ENCODE results near the gene BRD3. TPM values are rescaled to one million over a fixed set of nuclear protein-coding genes. Genes with fewer than 3 reads are reported as not detected.

BRD3 gene
- total and polyA plus RNA-seq, 12 donors = 8.4 to 73.1 (median 20.4) TPM

DNA sequence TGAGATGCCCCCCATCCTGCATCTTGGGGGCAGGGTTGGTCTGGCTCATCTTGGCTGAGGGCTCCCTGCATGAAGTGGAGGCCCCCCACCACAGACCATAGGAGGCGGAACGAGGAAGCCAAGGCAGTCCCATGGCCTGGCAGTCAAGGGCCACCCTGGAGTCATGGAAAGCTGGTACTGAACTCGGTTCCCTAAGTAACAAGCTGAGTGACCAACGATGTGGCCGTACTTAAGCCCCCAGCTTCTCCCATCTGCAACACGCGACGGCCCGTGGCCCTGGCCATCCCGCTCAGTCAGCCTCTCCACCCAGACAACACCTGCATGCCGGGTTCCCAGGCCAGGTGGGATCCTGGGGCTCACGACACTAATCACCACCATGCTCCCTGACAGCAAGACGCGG is 17.1 kb downstream of the BRD3 start:
- no peak overlapping the region for H3K27ac ChIP-seq
- 84 to 95% (median 89%) methylated on average over 4 to 14 of the region's 14 CpGs for WGBS, 4 donors
- H3K4me1 ChIP-seq (replicated peaks in 1 of 2) = peaks cover 16 to 26% of the 10 kb centered on the region in 2 donors
- peaks cover 0 to 71% of the 10 kb centered on the region in 2 donors for H3K36me3 ChIP-seq (replicated peaks in 1 of 2)
- DNase-seq = no peak
- H3K27me3 ChIP-seq = no peaks in the 10 kb centered on the region
- no peaks in the 10 kb centered on the region for H3K9me3 ChIP-seq (replicated peaks in 1 of 3)
- intact Hi-C loops (cut with DNase I) = loop anchor here in 1 of 2 donors (10.0 kb wide), 1 partner anchor 384 kb away; no protein-coding TSS in a partner anchor
- no peak for TF ChIP-seq POLR2A (IDR thresholded peaks at IDR 0.05)
- no peak overlapping the region for H3K4me3 ChIP-seq

- Histone ChIP-seq H3K27ac (peak overlapping the region in 3 of 5 donors; percentile 8 to 38 (median 15)), H3K4me1 (replicated peaks in 1 of 2) (peaks cover 11 to 19% of the 10 kb centered on the region in 2 donors), H3K27me3 (no peaks in the 10 kb centered on the region), H3K4me3 (no peak overlapping the region), H3K36me3 (replicated peaks in 1 of 2) (peaks cover 0 to 79% of the 10 kb centered on the region in 2 donors), H3K9me3 (replicated peaks in 1 of 3) (no peaks in the 10 kb centered on the region)
- WGBS, 4 donors = 89 to 97% (median 92%) methylated on average over 18 to 28 of the region's 28 CpGs
- no peak for DNase-seq
- TF ChIP-seq CTCF (IDR thresholded peaks at IDR 0.05) (no peak), POLR2A (IDR thresholded peaks at IDR 0.05) (no peak)
- intact Hi-C loops (cut with DNase I) = loop anchor here in 1 of 2 donors (10.0 kb wide), 1 partner anchor 385 kb away; no protein-coding TSS in a partner anchor
Observed at GRCh38 chr9:134049772-134050588, 17.8 kb downstream of the BRD3 start.

- Histone ChIP-seq H3K4me1 (replicated peaks in 1 of 2) (peaks cover 11 to 13% of the 10 kb centered on the region in 2 donors), H3K4me3 (no peak overlapping the region), H3K27ac (peak overlapping the region in 3 of 5 donors; percentile 15 to 38 (median 23)), H3K36me3 (replicated peaks in 1 of 2) (peaks cover 0 to 86% of the 10 kb centered on the region in 2 donors), H3K9me3 (replicated peaks in 1 of 3) (no peaks in the 10 kb centered on the region), H3K27me3 (no peaks in the 10 kb centered on the region)
- intact Hi-C loops (cut with DNase I) = no loop called here
- TF ChIP-seq POLR2A (IDR thresholded peaks at IDR 0.05) (peak in 1 of 2 donors; percentile 16), CTCF (IDR thresholded peaks at IDR 0.05) (no peak)
- DNase-seq = peak; percentile 58 to 84 (median 80)
- WGBS, 4 donors = 50 to 78% (median 60%) methylated on average over 7 to 20 of the region's 20 CpGs
Observed at GRCh38 chr9:134049236-134049635, 18.6 kb downstream of the BRD3 start.

DNA sequence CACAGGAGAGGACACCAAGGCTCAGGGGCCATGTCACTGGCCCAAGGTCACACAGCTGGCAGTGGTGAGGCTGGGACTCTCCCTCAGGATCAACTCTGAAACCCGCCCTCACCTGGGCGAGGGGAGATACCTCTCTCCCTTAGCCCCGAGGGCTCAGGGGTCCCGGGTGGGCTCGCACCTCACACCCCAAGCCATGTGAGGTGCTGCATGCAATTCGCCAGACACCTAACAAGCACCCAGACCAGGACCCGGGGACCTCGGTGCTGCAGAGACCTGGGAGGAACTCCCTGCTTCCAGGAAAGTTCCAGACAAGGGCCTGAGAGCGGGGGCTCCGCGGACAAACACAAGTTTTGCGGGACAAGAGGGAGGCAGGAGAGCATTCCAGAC is 19.3 kb downstream of the BRD3 start:
- H3K36me3 ChIP-seq (replicated peaks in 1 of 2) = peaks cover 0 to 92% of the 10 kb centered on the region in 2 donors
- intact Hi-C loops (cut with DNase I) = no loop called here
- TF ChIP-seq CTCF (IDR thresholded peaks at IDR 0.05) = no peak
- TF ChIP-seq POLR2A (IDR thresholded peaks at IDR 0.05) = no peak
- no peak for DNase-seq
- no peaks in the 10 kb centered on the region for H3K27me3 ChIP-seq
- peak overlapping the region in 2 of 5 donors; percentile 15 to 38 for H3K27ac ChIP-seq
- no peak overlapping the region for H3K4me3 ChIP-seq
- 82 to 90% (median 89%) methylated on average over 2 to 12 of the region's 12 CpGs for WGBS, 4 donors
- no peaks in the 10 kb centered on the region for H3K9me3 ChIP-seq (replicated peaks in 1 of 3)
- peaks cover 11 to 16% of the 10 kb centered on the region in 2 donors for H3K4me1 ChIP-seq (replicated peaks in 1 of 2)

Measured in adrenal gland (tissue), 12 donors.